Memory B cell (primary cell): ENCODE results near the gene CCNQ.

Source experiments
- ATAC-seq: fragments of 150-1000 bp; cut with Tn5 transposase; 2 replicates; pipeline ENCODE4 v1.10.0; 2021; ENCODE audit warnings: low read depth, mild to moderate bottlenecking, moderate library complexity
- DNase-seq, 2 donors: peaks; one replicate each; pipeline ENCODE4 v3.0.0; 2022; ENCODE audit warnings: low spot score in 2 of 2
- H3K27ac Mint-ChIP-seq: one replicate; pipeline ENCODE4 v1.8.0; 2022; ENCODE audit warnings: mild to moderate bottlenecking, moderate library complexity, mixed read lengths
- H3K27me3 Mint-ChIP-seq: one replicate; pipeline ENCODE4 v1.8.0; 2022; ENCODE audit warnings: mixed read lengths
- H3K36me3 Mint-ChIP-seq: one replicate; pipeline ENCODE4 v1.8.0; 2022; ENCODE audit warnings: mild to moderate bottlenecking, mixed read lengths
- H3K4me1 Mint-ChIP-seq: one replicate; pipeline ENCODE4 v1.8.0; 2022; ENCODE audit warnings: mixed read lengths
- H3K4me3 Mint-ChIP-seq: one replicate; pipeline ENCODE4 v1.8.0; 2022; ENCODE audit warnings: mild to moderate bottlenecking, moderate library complexity, mixed read lengths
- H3K9me3 Mint-ChIP-seq: one replicate; pipeline ENCODE4 v1.8.0; 2022; ENCODE audit warnings: mixed read lengths

CCNQ gene

GRCh38 chrX:153588021-153588781, 10.7 kb downstream of the CCNQ start:
- H3K4me1 Mint-ChIP-seq = peaks cover 23% of the 10 kb centered on the region
- no peak overlapping the region for H3K4me3 Mint-ChIP-seq
- peaks cover 14% of the 10 kb centered on the region for H3K36me3 Mint-ChIP-seq
- DNase-seq = no peak
- ATAC-seq = no peak
- no peaks in the 10 kb centered on the region for H3K27me3 Mint-ChIP-seq
- no peak overlapping the region for H3K27ac Mint-ChIP-seq
- H3K9me3 Mint-ChIP-seq = no peaks in the 10 kb centered on the region

- DNase-seq (no peak), ATAC-seq (no peak)
- H3K4me3 Mint-ChIP-seq = no peak overlapping the region
- peaks cover 22% of the 10 kb centered on the region for H3K4me1 Mint-ChIP-seq
- no peaks in the 10 kb centered on the region for H3K27me3 Mint-ChIP-seq
- no peaks in the 10 kb centered on the region for H3K9me3 Mint-ChIP-seq
- peaks cover 11% of the 10 kb centered on the region for H3K36me3 Mint-ChIP-seq
- H3K27ac Mint-ChIP-seq = no peak overlapping the region
These were observed 11.6 kb downstream of the CCNQ start for GRCh38 chrX:153587342-153587741.

GRCh38 chrX:153585827-153586226, 13.1 kb downstream of the CCNQ start:
- DNase-seq = no peak
- ATAC-seq = no peak
- Mint-ChIP-seq H3K4me3 (no peak overlapping the region), H3K27ac (peak overlapping the region; percentile 17), H3K27me3 (no peaks in the 10 kb centered on the region), H3K9me3 (no peaks in the 10 kb centered on the region), H3K4me1 (peaks cover 15% of the 10 kb centered on the region), H3K36me3 (peaks cover 11% of the 10 kb centered on the region)

GRCh38 chrX:153583433-153583832, 15.5 kb downstream of the CCNQ start:
- ATAC-seq (no peak), DNase-seq (no peak)
- Mint-ChIP-seq H3K36me3 (peaks cover 11% of the 10 kb centered on the region), H3K27ac (no peak overlapping the region), H3K4me1 (peaks cover 15% of the 10 kb centered on the region), H3K9me3 (no peaks in the 10 kb centered on the region), H3K27me3 (no peaks in the 10 kb centered on the region), H3K4me3 (no peak overlapping the region)

- ATAC-seq (peak; percentile 100), DNase-seq (peak; percentile 27 to 69)
- Mint-ChIP-seq H3K27ac (peak overlapping the region; percentile 79), H3K9me3 (no peaks in the 10 kb centered on the region), H3K4me1 (peaks cover 15% of the 10 kb centered on the region), H3K4me3 (peak overlapping the region; percentile 38), H3K36me3 (peaks cover 11% of the 10 kb centered on the region), H3K27me3 (no peaks in the 10 kb centered on the region)
These were observed 16.0 kb downstream of the CCNQ start for GRCh38 chrX:153582896-153583295.

- ATAC-seq (no peak), DNase-seq (no peak)
- Mint-ChIP-seq H3K27ac (no peak overlapping the region), H3K9me3 (no peaks in the 10 kb centered on the region), H3K4me3 (no peak overlapping the region), H3K36me3 (peaks cover 5% of the 10 kb centered on the region), H3K27me3 (no peaks in the 10 kb centered on the region), H3K4me1 (peaks cover 10% of the 10 kb centered on the region)
These were observed 18.1 kb downstream of the CCNQ start for GRCh38 chrX:153580700-153581386.

- Mint-ChIP-seq H3K36me3 (no peaks in the 10 kb centered on the region), H3K27me3 (no peaks in the 10 kb centered on the region), H3K27ac (no peak overlapping the region), H3K4me1 (peaks cover 9% of the 10 kb centered on the region), H3K9me3 (no peaks in the 10 kb centered on the region), H3K4me3 (no peak overlapping the region)
- ATAC-seq (no peak), DNase-seq (no peak)
These were observed 20.1 kb downstream of the CCNQ start for GRCh38 chrX:153578889-153579288.

GRCh38 chrX:153578200-153578835, 20.6 kb downstream of the CCNQ start:
- no peaks in the 10 kb centered on the region for H3K36me3 Mint-ChIP-seq
- no peaks in the 10 kb centered on the region for H3K27me3 Mint-ChIP-seq
- no peak overlapping the region for H3K4me3 Mint-ChIP-seq
- peaks cover 6% of the 10 kb centered on the region for H3K4me1 Mint-ChIP-seq
- ATAC-seq (no peak), DNase-seq (no peak)
- H3K9me3 Mint-ChIP-seq = no peaks in the 10 kb centered on the region
- H3K27ac Mint-ChIP-seq = no peak overlapping the region

GRCh38 chrX:153576961-153577360, 22.0 kb downstream of the CCNQ start:
- peaks cover 2% of the 10 kb centered on the region for H3K4me1 Mint-ChIP-seq
- ATAC-seq = no peak

GRCh38 chrX:153576239-153576870, 22.6 kb downstream of the CCNQ start:
- ATAC-seq (no peak), DNase-seq (no peak)
- peaks cover 2% of the 10 kb centered on the region for H3K27me3 Mint-ChIP-seq
- H3K27ac Mint-ChIP-seq = no peak overlapping the region
- no peak overlapping the region for H3K4me3 Mint-ChIP-seq
- peaks cover 4% of the 10 kb centered on the region for H3K4me1 Mint-ChIP-seq
- no peaks in the 10 kb centered on the region for H3K36me3 Mint-ChIP-seq
- no peaks in the 10 kb centered on the region for H3K9me3 Mint-ChIP-seq

More at GRCh38 chrX:153576961-153577360, 22.0 kb downstream of the CCNQ start:
- Mint-ChIP-seq H3K4me3 (no peak overlapping the region), H3K36me3 (no peaks in the 10 kb centered on the region), H3K27me3 (peaks cover 2% of the 10 kb centered on the region), H3K27ac (no peak overlapping the region), H3K9me3 (no peaks in the 10 kb centered on the region)
- DNase-seq = no peak

- ATAC-seq (peak; percentile 79), DNase-seq (peak in 1 of 2 donors; percentile 23)
- Mint-ChIP-seq H3K4me1 (peaks cover 5% of the 10 kb centered on the region), H3K36me3 (no peaks in the 10 kb centered on the region), H3K4me3 (peak overlapping the region; percentile 8), H3K9me3 (no peaks in the 10 kb centered on the region), H3K27me3 (peaks cover 5% of the 10 kb centered on the region), H3K27ac (no peak overlapping the region)
These were observed 25.0 kb downstream of the CCNQ start for GRCh38 chrX:153573984-153574383.

GRCh38 chrX:153572601-153573000, 26.3 kb downstream of the CCNQ start:
- Mint-ChIP-seq H3K9me3 (no peaks in the 10 kb centered on the region), H3K27me3 (peaks cover 5% of the 10 kb centered on the region), H3K4me1 (peaks cover 7% of the 10 kb centered on the region), H3K36me3 (no peaks in the 10 kb centered on the region), H3K27ac (no peak overlapping the region), H3K4me3 (no peak overlapping the region)
- DNase-seq (no peak), ATAC-seq (no peak)

GRCh38 chrX:153571534-153571908, 27.4 kb downstream of the CCNQ start:
- Mint-ChIP-seq H3K27me3 (peaks cover 5% of the 10 kb centered on the region), H3K27ac (no peak overlapping the region), H3K4me1 (peaks cover 7% of the 10 kb centered on the region), H3K9me3 (no peaks in the 10 kb centered on the region), H3K4me3 (no peak overlapping the region), H3K36me3 (no peaks in the 10 kb centered on the region)
- ATAC-seq (no peak), DNase-seq (no peak)

- no peak overlapping the region for H3K27ac Mint-ChIP-seq
- no peak for ATAC-seq
These were observed 29.5 kb downstream of the CCNQ start for GRCh38 chrX:153569475-153569874.

More at GRCh38 chrX:153569475-153569874, 29.5 kb downstream of the CCNQ start:
- no peak overlapping the region for H3K4me3 Mint-ChIP-seq
- H3K4me1 Mint-ChIP-seq = peaks cover 7% of the 10 kb centered on the region
- no peaks in the 10 kb centered on the region for H3K36me3 Mint-ChIP-seq
- no peaks in the 10 kb centered on the region for H3K9me3 Mint-ChIP-seq
- peaks cover 7% of the 10 kb centered on the region for H3K27me3 Mint-ChIP-seq
- DNase-seq = no peak
